ENCODE results near the gene AHI1. TPM values are rescaled to one million over a fixed set of nuclear protein-coding genes. Genes with fewer than 3 reads are reported as not detected.

Gene AHI1
- total and polyA plus RNA-seq, 10 of the 15 experiments (the other 5 are each of a cell fraction or from before 2014, with no cell fraction given) = 3.2 to 9.5 (median 4.6) TPM

GRCh38 chr6:135354407-135354806, 143.1 kb downstream of the AHI1 start:
- Histone ChIP-seq H3K9ac (ENCODE audit: control insufficient read depth, insufficient read depth, low read length) (no peak overlapping the region), H3K4me2 (ENCODE audit: control insufficient read depth, insufficient read depth) (no peak overlapping the region), H3K4me1 (ENCODE audit: control insufficient read depth, insufficient read depth, low read length) (no peaks in the 10 kb centered on the region), H3K36me3 (ENCODE audit: control insufficient read depth in 2 of 2, insufficient read depth in 2 of 2, low read length in 1 of 2) (no peaks in the 10 kb centered on the region), H4K20me1 (ENCODE audit: control insufficient read depth, insufficient read depth) (no peaks in the 10 kb centered on the region), H3K27ac (ENCODE audit: control insufficient read depth, insufficient read depth) (no peak overlapping the region), H3K79me2 (ENCODE audit: control insufficient read depth, insufficient read depth, low read length) (no peaks in the 10 kb centered on the region), H3K4me3 (no peak overlapping the region), H3K27me3 (replicated peaks in 1 of 2; ENCODE audit: control insufficient read depth in 2 of 2, insufficient read depth in 2 of 2, low read length in 1 of 2) (no peaks in the 10 kb centered on the region), H3K9me3 (replicated peaks; ENCODE audit: control insufficient read depth, insufficient read depth, low read length) (no peaks in the 10 kb centered on the region), H2AFZ (ENCODE audit: control insufficient read depth, low read depth, low read length) (no peak overlapping the region)
- 100% methylated on average over 1 of the region's 1 CpG for whole genome bisulfite sequencing (ENCODE audit: insufficient coverage, insufficient replicate concordance, low lambda C conversion rate, missing lambda C conversion rate)
- ChIA-PET SMC1A (ENCODE audit: uncharacterized antibody, unreplicated experiment) (interaction anchor here (0.6 to 2.1 kb wide), 7 partner anchors 9 to 116 kb away, joined by 3 to 5 read pairs (median 3); no protein-coding TSS in a partner anchor), CTCF (no interaction called here), POLR2A (no interaction called here), RAD21 (ENCODE audit: unreplicated experiment) (interaction anchor here (1.1 kb wide), 1 partner anchor 32 kb away, joined by 3 read pairs; no protein-coding TSS in a partner anchor)
- ATAC-seq (no peak), FAIRE-seq (no peak), DNase-seq (ENCODE audit: low read depth, low spot score) (no peak)
- BruUV-seq (replicated peaks) = no TSS peak
- intact Hi-C loops (cut with micrococcal nuclease; ENCODE audit: unreplicated experiment) (no loop called here), in situ Hi-C loops (cut with MboI) (no loop called here)
- TF ChIP-seq HDGF (IDR thresholded peaks at IDR 0.05) (no peak), ZBTB40 (IDR thresholded peaks at IDR 0.05; ENCODE audit: borderline replicate concordance) (no peak), NFIC (IDR thresholded peaks at IDR 0.05; ENCODE audit: low read depth, low read length) (no peak), ATF2 (IDR thresholded peaks at IDR 0.05; ENCODE audit: low read length) (no peak), ZBTB4 (CRISPR knock-in tag; IDR thresholded peaks at IDR 0.05) (no peak), EGR1 (IDR thresholded peaks at IDR 0.05; ENCODE audit: borderline replicate concordance in 1 of 2, low read depth in 2 of 2, low read length in 2 of 2) (no peak), RCOR1 (conservative IDR thresholded peaks at IDR 0.05; ENCODE audit: low read depth, low read length) (no peak), FOXM1 (IDR thresholded peaks at IDR 0.05; ENCODE audit: low read depth, low read length) (no peak), PRDM15 (CRISPR knock-in tag; IDR thresholded peaks at IDR 0.05) (no peak), JUNB (IDR thresholded peaks at IDR 0.05) (no peak), TBL1XR1 (IDR thresholded peaks at IDR 0.05; ENCODE audit: low read depth, low read length) (no peak), DPF2 (IDR thresholded peaks at IDR 0.05) (no peak)

Measured in GM12878 (cell line).